Measurements from ENCODE around the gene TEX48.

Gene TEX48

DNA sequence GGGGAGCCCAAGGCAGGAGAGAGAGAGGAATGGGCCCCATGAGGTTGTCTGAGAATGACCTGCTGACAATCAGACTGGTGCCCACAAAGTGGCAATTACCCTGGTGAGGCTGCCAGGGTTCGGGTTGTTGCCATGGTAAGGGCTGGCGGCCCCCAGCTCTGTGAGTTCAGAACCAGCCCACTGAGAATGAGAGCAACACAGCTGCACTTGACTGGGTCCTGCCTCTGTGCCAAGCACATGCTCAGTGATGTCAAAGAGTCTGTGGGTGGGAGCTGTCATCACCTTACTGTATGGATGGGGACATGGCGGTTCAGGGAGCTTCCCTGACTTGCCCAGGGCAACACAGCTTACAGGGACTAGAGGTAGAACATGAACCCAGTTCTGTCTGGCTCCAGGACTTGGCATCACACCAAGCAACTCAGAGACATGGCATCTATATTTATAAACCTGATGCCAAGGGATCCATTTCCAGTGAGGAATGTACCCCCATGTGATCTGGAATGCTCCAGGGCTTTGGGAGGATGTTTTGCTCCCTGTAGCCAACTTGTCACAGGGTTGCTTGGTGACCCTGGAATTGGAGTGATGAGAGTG lies 38.2 kb upstream of the TEX48 start:
- no peak overlapping the region for H2AFZ ChIP-seq (ENCODE audit: low read depth, low read length, severe bottlenecking)
- H3K79me2 ChIP-seq (ENCODE audit: insufficient read depth, low read length), result no peaks in the 10 kb centered on the region
- H3K27ac ChIP-seq (ENCODE audit: low read depth, low read length), result no peak overlapping the region
- no peak overlapping the region for H3K9ac ChIP-seq (ENCODE audit: low read length)
- no peak overlapping the region for H3K4me2 ChIP-seq (ENCODE audit: low read depth, low read length, poor library complexity, severe bottlenecking)
- no peaks in the 10 kb centered on the region for H3K9me2 ChIP-seq (replicated peaks; ENCODE audit: insufficient read depth, low read length)
- TF ChIP-seq CTCF (IDR thresholded peaks at IDR 0.05; ENCODE audit: insufficient read depth, low read length, poor library complexity, severe bottlenecking), result no peak
- TF ChIP-seq EZH2phosphoT487 (conservative IDR thresholded peaks at IDR 0.05; ENCODE audit: low read length), result no peak
- H3K27me3 ChIP-seq (ENCODE audit: low read length), result no peaks in the 10 kb centered on the region
- no peak overlapping the region for H3K4me3 ChIP-seq (ENCODE audit: insufficient read depth, low read length, poor library complexity, severe bottlenecking)
- no peaks in the 10 kb centered on the region for H4K20me1 ChIP-seq (ENCODE audit: low read depth, low read length)
- no peaks in the 10 kb centered on the region for H3F3A ChIP-seq (ENCODE audit: insufficient read depth)
- H3K9me3 ChIP-seq (ENCODE audit: insufficient read depth, low read length), result no peaks in the 10 kb centered on the region
- no peaks in the 10 kb centered on the region for H3K36me3 ChIP-seq (ENCODE audit: low read length)

- TF ChIP-seq EZH2phosphoT487 (conservative IDR thresholded peaks at IDR 0.05; ENCODE audit: low read length) (no peak), CTCF (IDR thresholded peaks at IDR 0.05; ENCODE audit: insufficient read depth, low read length, poor library complexity, severe bottlenecking) (no peak)
- no peak overlapping the region for H3K27ac ChIP-seq (ENCODE audit: low read depth, low read length)
- no peak overlapping the region for H3K4me3 ChIP-seq (ENCODE audit: insufficient read depth, low read length, poor library complexity, severe bottlenecking)
- H3K79me2 ChIP-seq (ENCODE audit: insufficient read depth, low read length), result no peaks in the 10 kb centered on the region
- no peak overlapping the region for H3K4me2 ChIP-seq (ENCODE audit: low read depth, low read length, poor library complexity, severe bottlenecking)
- no peak overlapping the region for H3K9ac ChIP-seq (ENCODE audit: low read length)
- no peaks in the 10 kb centered on the region for H3K36me3 ChIP-seq (ENCODE audit: low read length)
- no peaks in the 10 kb centered on the region for H3K27me3 ChIP-seq (ENCODE audit: low read length)
- H3F3A ChIP-seq (ENCODE audit: insufficient read depth), result no peaks in the 10 kb centered on the region
- no peak overlapping the region for H2AFZ ChIP-seq (ENCODE audit: low read depth, low read length, severe bottlenecking)
- H4K20me1 ChIP-seq (ENCODE audit: low read depth, low read length), result no peaks in the 10 kb centered on the region
- H3K9me3 ChIP-seq (ENCODE audit: insufficient read depth, low read length), result no peaks in the 10 kb centered on the region
- H3K9me2 ChIP-seq (replicated peaks; ENCODE audit: insufficient read depth, low read length), result no peaks in the 10 kb centered on the region
These were observed 37.3 kb upstream of the TEX48 start for GRCh38 chr9:114719290-114719689.

DNA sequence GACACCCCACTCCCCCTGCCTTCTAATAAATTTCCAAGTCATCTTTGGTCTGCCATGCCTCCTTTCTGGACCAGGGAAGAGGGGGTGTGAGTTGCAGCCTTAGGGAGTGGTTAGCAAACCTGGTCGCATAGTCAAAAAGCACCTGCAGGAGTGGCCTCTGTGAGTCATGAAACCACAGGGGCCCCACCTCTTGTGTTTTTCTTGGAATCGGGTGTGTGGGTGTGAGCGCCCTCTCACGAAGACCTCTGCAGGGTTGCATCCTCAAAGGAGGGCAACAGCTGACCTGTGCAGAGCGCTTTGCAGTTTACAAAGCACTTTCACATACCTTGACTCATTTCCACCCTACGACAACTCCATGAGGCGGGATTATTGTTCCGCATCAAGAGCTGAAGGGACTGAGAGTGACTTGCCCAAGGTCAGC lies 36.8 kb upstream of the TEX48 start:
- H3K4me3 ChIP-seq (ENCODE audit: insufficient read depth, low read length, poor library complexity, severe bottlenecking), result no peak overlapping the region
- H3K79me2 ChIP-seq (ENCODE audit: insufficient read depth, low read length), result no peaks in the 10 kb centered on the region
- no peaks in the 10 kb centered on the region; the same call in 1 of the 2 replicates for H3K27me3 ChIP-seq (ENCODE audit: low read length)
- H3K4me2 ChIP-seq (ENCODE audit: low read depth, low read length, poor library complexity, severe bottlenecking), result no peak overlapping the region
- no peaks in the 10 kb centered on the region for H3K36me3 ChIP-seq (ENCODE audit: low read length)
- no peaks in the 10 kb centered on the region for H3F3A ChIP-seq (ENCODE audit: insufficient read depth)
- H3K9me2 ChIP-seq (replicated peaks; ENCODE audit: insufficient read depth, low read length), result no peaks in the 10 kb centered on the region
- H4K20me1 ChIP-seq (ENCODE audit: low read depth, low read length), result no peaks in the 10 kb centered on the region
- no peak overlapping the region for H3K27ac ChIP-seq (ENCODE audit: low read depth, low read length)
- no peak overlapping the region for H2AFZ ChIP-seq (ENCODE audit: low read depth, low read length, severe bottlenecking)
- no peak overlapping the region for H3K9ac ChIP-seq (ENCODE audit: low read length)
- TF ChIP-seq CTCF (IDR thresholded peaks at IDR 0.05; ENCODE audit: insufficient read depth, low read length, poor library complexity, severe bottlenecking), result no peak
- H3K9me3 ChIP-seq (ENCODE audit: insufficient read depth, low read length), result no peaks in the 10 kb centered on the region

All from SU-DHL-6 (cell line).